GM19467 (cell line): ENCODE data around the gene PRKCZ.

Experiments
- ATAC-seq: cut with Tn5 transposase; IDR thresholded peaks from one replicate; pipeline ENCODE4 v1.9.1; 2021; ENCODE audit warnings: mild to moderate bottlenecking, moderate library complexity; ENCODE audit not compliant: unreplicated experiment

PRKCZ gene

GRCh38 chr1:2024887-2025286 is 25.3 kb upstream of the PRKCZ start:
- no peak for ATAC-seq

- no peak for ATAC-seq
Observed at GRCh38 chr1:2025491-2025981, 24.7 kb upstream of the PRKCZ start.

- no peak for ATAC-seq
Observed at GRCh38 chr1:2027961-2028583, 22.1 kb upstream of the PRKCZ start.

GRCh38 chr1:2028870-2029560 is 21.2 kb upstream of the PRKCZ start:
- ATAC-seq, result no peak

- no peak for ATAC-seq
Observed at GRCh38 chr1:2029561-2029960, 20.6 kb upstream of the PRKCZ start.

- ATAC-seq, result no peak
Observed at GRCh38 chr1:2030076-2030871, 19.9 kb upstream of the PRKCZ start.

- no peak for ATAC-seq
Observed at GRCh38 chr1:2031546-2032540, 18.4 kb upstream of the PRKCZ start.

GRCh38 chr1:2032737-2033136 is 17.5 kb upstream of the PRKCZ start:
- no peak for ATAC-seq

- ATAC-seq, result no peak
Observed at GRCh38 chr1:2033165-2033564, 17.0 kb upstream of the PRKCZ start.

GRCh38 chr1:2036287-2036686 is 13.9 kb upstream of the PRKCZ start:
- no peak for ATAC-seq

GRCh38 chr1:2037314-2037979 is 12.8 kb upstream of the PRKCZ start:
- no peak for ATAC-seq

GRCh38 chr1:2038229-2038628 is 12.0 kb upstream of the PRKCZ start:
- no peak for ATAC-seq

GRCh38 chr1:2039251-2039650 is 11.0 kb upstream of the PRKCZ start:
- no peak for ATAC-seq

GRCh38 chr1:2041305-2041704 is 8.9 kb upstream of the PRKCZ start:
- no peak for ATAC-seq

- ATAC-seq, result no peak
Observed at GRCh38 chr1:2041887-2042286, 8.3 kb upstream of the PRKCZ start.

GRCh38 chr1:2042830-2043773 is 7.1 kb upstream of the PRKCZ start:
- no peak for ATAC-seq

GRCh38 chr1:2043886-2044285 is 6.3 kb upstream of the PRKCZ start:
- no peak for ATAC-seq

GRCh38 chr1:2044510-2045319 is 5.5 kb upstream of the PRKCZ start:
- ATAC-seq, result no peak
